Measurements from ENCODE around the gene NHLRC4. TPM values are rescaled to one million over a fixed set of nuclear protein-coding genes. Genes with fewer than 3 reads are reported as not detected.

The NHLRC4 gene
- total RNA-seq, 1 experiment from 2014 or later = 0.44 TPM

DNA sequence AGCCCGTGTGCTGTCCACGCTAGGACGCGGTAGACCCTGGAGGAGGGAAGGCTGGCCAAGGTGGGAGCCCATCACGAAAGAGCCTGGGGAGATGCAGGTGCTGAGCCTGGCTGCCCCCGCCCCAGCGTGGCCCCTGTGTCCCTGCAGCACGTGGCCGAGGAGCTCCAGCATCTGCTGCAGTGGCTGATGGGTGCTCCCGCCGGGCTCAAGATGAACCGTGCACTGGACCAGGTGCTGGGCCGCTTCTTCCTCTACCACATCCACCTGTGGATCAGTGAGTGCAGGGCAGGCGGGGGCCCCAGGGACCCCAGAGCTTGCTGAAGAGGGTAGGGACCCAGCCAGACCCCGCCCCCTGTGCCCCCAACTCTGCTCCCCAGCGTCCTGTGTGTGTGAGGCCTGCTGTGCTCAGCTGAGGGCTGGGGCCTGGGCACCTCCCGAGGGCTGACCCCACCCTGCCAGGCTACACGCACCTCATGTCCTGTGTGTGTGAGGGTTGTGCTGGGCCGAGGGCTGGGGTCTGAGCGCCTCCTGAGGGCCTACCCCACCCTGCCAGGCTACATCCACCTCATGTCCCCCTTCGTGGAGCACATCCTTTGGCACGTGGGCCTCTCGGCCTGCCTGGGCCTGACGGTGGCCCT, 11.5 kb downstream of the NHLRC4 start:
- Histone ChIP-seq H3K4me3 (ENCODE audit: low read length) (no peak overlapping the region), H3K36me3 (ENCODE audit: low read depth, low read length) (no peaks in the 10 kb centered on the region), H3K4me1 (ENCODE audit: insufficient read depth, low read length) (no peaks in the 10 kb centered on the region), H3K27ac (ENCODE audit: low read length) (no peak overlapping the region), H4K20me1 (ENCODE audit: low read length) (no peaks in the 10 kb centered on the region), H3K27me3 (ENCODE audit: low read length) (no peaks in the 10 kb centered on the region), H3F3A (ENCODE audit: low read length, unreplicated experiment) (no peaks in the 10 kb centered on the region), H3K4me2 (ENCODE audit: low read length) (no peak overlapping the region), H2AFZ (ENCODE audit: low read length) (no peak overlapping the region), H3K9me2 (replicated peaks; ENCODE audit: low read length) (no peaks in the 10 kb centered on the region), H3K79me2 (ENCODE audit: low read length) (no peaks in the 10 kb centered on the region), H3K9me3 (ENCODE audit: low read length) (no peaks in the 10 kb centered on the region), H3K9ac (ENCODE audit: low read length) (no peak overlapping the region)
- TF ChIP-seq EZH2 (IDR thresholded peaks at IDR 0.05; ENCODE audit: low read length, unreplicated experiment) = no peak
- no peak for TF ChIP-seq EZH2phosphoT487 (IDR thresholded peaks at IDR 0.05; ENCODE audit: borderline replicate concordance, low read length)
- TF ChIP-seq, protein P1, sequence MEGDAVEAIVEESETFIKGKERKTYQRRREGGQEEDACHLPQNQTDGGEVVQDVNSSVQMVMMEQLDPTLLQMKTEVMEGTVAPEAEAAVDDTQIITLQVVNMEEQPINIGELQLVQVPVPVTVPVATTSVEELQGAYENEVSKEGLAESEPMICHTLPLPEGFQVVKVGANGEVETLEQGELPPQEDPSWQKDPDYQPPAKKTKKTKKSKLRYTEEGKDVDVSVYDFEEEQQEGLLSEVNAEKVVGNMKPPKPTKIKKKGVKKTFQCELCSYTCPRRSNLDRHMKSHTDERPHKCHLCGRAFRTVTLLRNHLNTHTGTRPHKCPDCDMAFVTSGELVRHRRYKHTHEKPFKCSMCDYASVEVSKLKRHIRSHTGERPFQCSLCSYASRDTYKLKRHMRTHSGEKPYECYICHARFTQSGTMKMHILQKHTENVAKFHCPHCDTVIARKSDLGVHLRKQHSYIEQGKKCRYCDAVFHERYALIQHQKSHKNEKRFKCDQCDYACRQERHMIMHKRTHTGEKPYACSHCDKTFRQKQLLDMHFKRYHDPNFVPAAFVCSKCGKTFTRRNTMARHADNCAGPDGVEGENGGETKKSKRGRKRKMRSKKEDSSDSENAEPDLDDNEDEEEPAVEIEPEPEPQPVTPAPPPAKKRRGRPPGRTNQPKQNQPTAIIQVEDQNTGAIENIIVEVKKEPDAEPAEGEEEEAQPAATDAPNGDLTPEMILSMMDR (conservative IDR thresholded peaks at IDR 0.05; ENCODE audit: low read depth, low read length) = no peak
- DNase-seq (no peak), ATAC-seq (no peak)
- POLR2A ChIA-PET (ENCODE audit: unreplicated experiment) = no interaction called here
- CTCF ChIA-PET = no interaction called here
- no TSS peak for BruUV-seq (replicated peaks)
- intact Hi-C loops (cut with micrococcal nuclease) = no loop called here

GRCh38 chr16:578870-579405, 12.1 kb downstream of the NHLRC4 start:
- POLR2A ChIA-PET (ENCODE audit: unreplicated experiment) = no interaction called here

More at GRCh38 chr16:578870-579405, 12.1 kb downstream of the NHLRC4 start:
- Histone ChIP-seq H3K27me3 (ENCODE audit: low read length) (no peaks in the 10 kb centered on the region), H3K79me2 (ENCODE audit: low read length) (no peaks in the 10 kb centered on the region), H3K9ac (ENCODE audit: low read length) (no peak overlapping the region), H3K9me3 (ENCODE audit: low read length) (no peaks in the 10 kb centered on the region), H3K9me2 (replicated peaks; ENCODE audit: low read length) (no peaks in the 10 kb centered on the region), H3K4me1 (ENCODE audit: insufficient read depth, low read length) (no peaks in the 10 kb centered on the region), H3F3A (ENCODE audit: low read length, unreplicated experiment) (no peaks in the 10 kb centered on the region), H3K4me2 (ENCODE audit: low read length) (no peak overlapping the region), H2AFZ (ENCODE audit: low read length) (no peak overlapping the region), H3K36me3 (ENCODE audit: low read depth, low read length) (no peaks in the 10 kb centered on the region), H4K20me1 (ENCODE audit: low read length) (no peaks in the 10 kb centered on the region), H3K4me3 (ENCODE audit: low read length) (no peak overlapping the region), H3K27ac (ENCODE audit: low read length) (no peak overlapping the region)
- ATAC-seq = peak; percentile 72
- peak; percentile 48 for DNase-seq
- BruUV-seq (replicated peaks) = no TSS peak
- intact Hi-C loops (cut with micrococcal nuclease) = no loop called here
- CTCF ChIA-PET = no interaction called here
- no peak for TF ChIP-seq EZH2 (IDR thresholded peaks at IDR 0.05; ENCODE audit: low read length, unreplicated experiment)
- TF ChIP-seq, protein P1 (conservative IDR thresholded peaks at IDR 0.05; ENCODE audit: low read depth, low read length) = peak; percentile 57
- TF ChIP-seq EZH2phosphoT487 (IDR thresholded peaks at IDR 0.05; ENCODE audit: borderline replicate concordance, low read length) = no peak

Measured in PC-3 (cell line).